Keratinocyte (primary cell): ENCODE measurements around the gene CSNK2A1. TPM values are rescaled to one million over a fixed set of nuclear protein-coding genes. Genes with fewer than 3 reads are reported as not detected.

ENCODE experiments used
- DNase-seq: peaks from one replicate; pipeline ENCODE4 v3.0.0-alpha.2; 2011; ENCODE audit warnings: low read depth, missing footprints, low spot score
- FAIRE-seq: peaks from 2 replicates; lab custom pipeline; 2011; peaks lifted over from hg19 to GRCh38; lab: Jason Lieb, UNC
- H2AFZ ChIP-seq: 2 replicates; pipeline ENCODE4 v1.6.0; 2012; ENCODE audit warnings: low read length, control low read depth, inconsistent platforms; ENCODE audit not compliant: control insufficient read depth
- H3K27ac ChIP-seq: 2 replicates; pipeline ENCODE4 v1.5.1; 2011; ENCODE audit warnings: low read length; ENCODE audit not compliant: control insufficient read depth, insufficient read depth
- H3K27me3 ChIP-seq: 3 replicates; pipeline ENCODE4 v1.6.0; 2011; ENCODE audit warnings: low read length; ENCODE audit not compliant: control insufficient read depth, insufficient read depth; ENCODE audit errors: extremely low read depth
- H3K36me3 ChIP-seq, 2 experiments: 2 replicates in 1 of 2; 3 replicates in 1 of 2; pipeline ENCODE4 v1.5.1; 2011; ENCODE audit warnings: low read length in 2 of 2, mild to moderate bottlenecking in 1 of 2; ENCODE audit not compliant: control insufficient read depth in 2 of 2, insufficient read depth in 2 of 2; ENCODE audit errors: extremely low read depth in 1 of 2
- H3K4me1 ChIP-seq: 3 replicates; pipeline ENCODE4 v1.5.1; 2011; ENCODE audit warnings: low read length; ENCODE audit not compliant: control insufficient read depth, insufficient read depth; ENCODE audit errors: extremely low read depth
- H3K4me2 ChIP-seq: 3 replicates; pipeline ENCODE4 v1.6.0; 2011; ENCODE audit warnings: low read depth, low read length; ENCODE audit not compliant: control insufficient read depth, insufficient read depth; ENCODE audit errors: extremely low read depth
- H3K4me3 ChIP-seq, 3 experiments: fragments of 200-600 bp in 1 of 3; sonication (generic) in 1 of 3; 2 replicates in 2 of 3; 3 replicates in 1 of 3; pipeline ENCODE4 v1.5.1; 2011 to 2016; ENCODE audit warnings: low read length in 3 of 3, mild to moderate bottlenecking in 3 of 3, control low read depth in 2 of 3, inconsistent platforms in 1 of 3, low read depth in 1 of 3, mixed read lengths in 1 of 3, mixed run types in 1 of 3, moderate library complexity in 1 of 3; ENCODE audit not compliant: control insufficient read depth in 2 of 3, insufficient read depth in 2 of 3; ENCODE audit errors: extremely low read depth in 1 of 3
- H3K79me2 ChIP-seq: 2 replicates; pipeline ENCODE4 v1.6.0; 2012; ENCODE audit warnings: low read length; ENCODE audit not compliant: control insufficient read depth, insufficient read depth
- H3K9ac ChIP-seq: 3 replicates; pipeline ENCODE4 v1.6.0; 2011; ENCODE audit warnings: low read length; ENCODE audit not compliant: control insufficient read depth, insufficient read depth; ENCODE audit errors: extremely low read depth
- H3K9me1 ChIP-seq: 3 replicates; pipeline ENCODE4 v1.6.0; 2011; ENCODE audit warnings: low read length; ENCODE audit not compliant: control insufficient read depth, insufficient read depth; ENCODE audit errors: extremely low read depth
- H3K9me3 ChIP-seq: 2 replicates; pipeline ENCODE4 v1.5.1; 2012; ENCODE audit warnings: low read depth, low read length; ENCODE audit not compliant: control insufficient read depth
- H4K20me1 ChIP-seq: 3 replicates; pipeline ENCODE4 v1.6.0; 2011; ENCODE audit warnings: low read length; ENCODE audit not compliant: control insufficient read depth, insufficient read depth; ENCODE audit errors: extremely low read depth
- CTCF ChIP-seq, 3 experiments: IDR thresholded peaks in 1 of 3; conservative IDR thresholded peaks in 1 of 3; optimal IDR thresholded peaks in 1 of 3; 2 replicates in 2 of 3; 3 replicates in 1 of 3; pipeline versions ENCODE3 to v1.5.1; 2011; ENCODE audit warnings: low read length in 3 of 3, mild to moderate bottlenecking in 3 of 3, moderate library complexity in 2 of 3, control low read depth in 1 of 3, inconsistent platforms in 1 of 3; ENCODE audit not compliant: insufficient read depth in 2 of 3; ENCODE audit errors: extremely low read depth in 1 of 3
- EZH2 ChIP-seq: IDR thresholded peaks from one replicate; pipeline ENCODE4 v1.6.1; 2012; ENCODE audit warnings: inconsistent platforms, mild to moderate bottlenecking, low read length, moderate library complexity
- dilution Hi-C: fragments of 300-500 bp; cut with MboI; formaldehyde crosslinking; loops from one replicate; pipeline ENCODE4 v1.7.0; 2020; ENCODE audit warnings: low sequenced_read_pairs; ENCODE audit not compliant: extremely low pct_ligation_motif_present
- polyA plus RNA-seq, 5 experiments: library from polyadenylated mRNA; depleted of rRNA in 3 of 5; stranded (reverse) in 3 of 5; stranded (forward) in 1 of 5; unstranded in 1 of 5; fragments of >200 nt; gene quantifications; 1 replicate in 1 of 5; 2 replicates in 3 of 5; 3 replicates in 1 of 5; pipeline versions ENCODE4 v1.2.1 to v1.2.3, GENCODE V29; 2011 to 2012; ENCODE audit warnings: missing spikeins in 2 of 5, low read depth in 1 of 5, low replicate concordance in 1 of 5

CSNK2A1 gene
- polyA plus RNA-seq, 1 donor (not counting 4 experiments of a cell fraction or from before 2014, with no cell fraction given): 122 TPM

- no peak overlapping the region for H3K27ac ChIP-seq
- TF ChIP-seq EZH2 (no peak), CTCF (optimal IDR thresholded peaks at IDR 0.05 in 1 of 3, IDR thresholded peaks at IDR 0.05 in 1 of 3, conservative IDR thresholded peaks at IDR 0.05 in 1 of 3; ENCODE audit: extremely low read depth in 1 of 3, insufficient read depth in 2 of 3, low read length in 3 of 3) (no peak)
- H3K4me1 ChIP-seq: no peaks in the 10 kb centered on the region
- FAIRE-seq (no peak), DNase-seq (no peak)
- peaks cover 4% of the 10 kb centered on the region for H4K20me1 ChIP-seq
- H3K27me3 ChIP-seq: no peaks in the 10 kb centered on the region
- no peak overlapping the region for H3K4me3 ChIP-seq
- dilution Hi-C loops: no loop called here
- H3K36me3 ChIP-seq: peaks cover 20 to 27% of the 10 kb centered on the region in 2 experiments
- H3K4me2 ChIP-seq: no peak overlapping the region
- H3K79me2 ChIP-seq: peaks cover 33% of the 10 kb centered on the region
- no peak overlapping the region for H3K9ac ChIP-seq
- H3K9me1 ChIP-seq: no peaks in the 10 kb centered on the region
- no peak overlapping the region for H2AFZ ChIP-seq
- H3K9me3 ChIP-seq: no peaks in the 10 kb centered on the region
Measured at GRCh38 chr20:504632-505075, 38.9 kb downstream of the CSNK2A1 start.

- Histone ChIP-seq H3K4me3 (no peak overlapping the region), H2AFZ (no peak overlapping the region), H3K9me1 (no peaks in the 10 kb centered on the region), H3K27me3 (no peaks in the 10 kb centered on the region), H3K79me2 (peaks cover 22% of the 10 kb centered on the region), H3K4me2 (no peak overlapping the region), H3K9me3 (no peaks in the 10 kb centered on the region), H3K27ac (no peak overlapping the region), H3K4me1 (no peaks in the 10 kb centered on the region), H4K20me1 (no peaks in the 10 kb centered on the region), H3K36me3 (peaks cover 29 to 39% of the 10 kb centered on the region in 2 experiments), H3K9ac (no peak overlapping the region)
- TF ChIP-seq EZH2 (no peak), CTCF (optimal IDR thresholded peaks at IDR 0.05 in 1 of 3, IDR thresholded peaks at IDR 0.05 in 1 of 3, conservative IDR thresholded peaks at IDR 0.05 in 1 of 3; ENCODE audit: extremely low read depth in 1 of 3, insufficient read depth in 2 of 3, low read length in 3 of 3) (no peak)
- DNase-seq (no peak), FAIRE-seq (no peak)
- dilution Hi-C loops: no loop called here
Measured at GRCh38 chr20:503048-503737, 40.4 kb downstream of the CSNK2A1 start.
